Measurements from ENCODE around the gene ALG12. TPM values are rescaled to one million over a fixed set of nuclear protein-coding genes. Genes with fewer than 3 reads are reported as not detected.

ALG12 gene
- total RNA-seq, 2 donors from 2014 or later: 11.7 to 13.6 TPM

GRCh38 chr22:49871482-49871881, 46.8 kb downstream of the ALG12 start:
- no peak overlapping the region for H3K4me3 Mint-ChIP-seq
- H3K9me3 Mint-ChIP-seq: peaks cover 9 to 10% of the 10 kb centered on the region in 2 donors
- DNase-seq: no peak
- no peaks in the 10 kb centered on the region for H3K27me3 Mint-ChIP-seq (ENCODE audit: low read depth)
- no peak overlapping the region for H3K27ac Mint-ChIP-seq
- ATAC-seq (replicated peaks in 1 of 2): no peak
- H3K4me1 Mint-ChIP-seq (ENCODE audit: low read depth): peaks cover 45% of the 10 kb centered on the region
- H3K36me3 Mint-ChIP-seq (ENCODE audit: insufficient read depth in 2 of 2): peaks cover 20 to 41% of the 10 kb centered on the region in 2 donors

GRCh38 chr22:49869845-49870712, 48.2 kb downstream of the ALG12 start:
- DNase-seq (no peak), ATAC-seq (replicated peaks in 1 of 2) (peak; percentile 37 to 64)
- H3K4me3 Mint-ChIP-seq: peak overlapping the region; percentile 29 to 80
- H3K9me3 Mint-ChIP-seq: peaks cover 11 to 13% of the 10 kb centered on the region in 2 donors
- peaks cover 27 to 50% of the 10 kb centered on the region in 2 donors for H3K36me3 Mint-ChIP-seq (ENCODE audit: insufficient read depth in 2 of 2)
- H3K27ac Mint-ChIP-seq: peak overlapping the region; percentile 71
- no peaks in the 10 kb centered on the region for H3K27me3 Mint-ChIP-seq (ENCODE audit: low read depth)
- peaks cover 49% of the 10 kb centered on the region for H3K4me1 Mint-ChIP-seq (ENCODE audit: low read depth)

GRCh38 chr22:49869086-49869830, 49.0 kb downstream of the ALG12 start:
- H3K9me3 Mint-ChIP-seq: peaks cover 11 to 13% of the 10 kb centered on the region in 2 donors
- no peak overlapping the region for H3K27ac Mint-ChIP-seq
- ATAC-seq (replicated peaks in 1 of 2): no peak
- peaks cover 50% of the 10 kb centered on the region for H3K4me1 Mint-ChIP-seq (ENCODE audit: low read depth)
- peaks cover 29 to 54% of the 10 kb centered on the region in 2 donors for H3K36me3 Mint-ChIP-seq (ENCODE audit: insufficient read depth in 2 of 2)
- H3K4me3 Mint-ChIP-seq: peak overlapping the region in 1 of 2 donors; percentile 43
- no peak for DNase-seq
- no peaks in the 10 kb centered on the region for H3K27me3 Mint-ChIP-seq (ENCODE audit: low read depth)

- peak in 1 of 2 donors; percentile 47 for ATAC-seq (replicated peaks in 1 of 2)
- peak overlapping the region; percentile 44 for H3K27ac Mint-ChIP-seq
- H3K36me3 Mint-ChIP-seq (ENCODE audit: insufficient read depth in 2 of 2): peaks cover 29 to 54% of the 10 kb centered on the region in 2 donors
Observed at GRCh38 chr22:49867303-49868265, 50.7 kb downstream of the ALG12 start.

DNA sequence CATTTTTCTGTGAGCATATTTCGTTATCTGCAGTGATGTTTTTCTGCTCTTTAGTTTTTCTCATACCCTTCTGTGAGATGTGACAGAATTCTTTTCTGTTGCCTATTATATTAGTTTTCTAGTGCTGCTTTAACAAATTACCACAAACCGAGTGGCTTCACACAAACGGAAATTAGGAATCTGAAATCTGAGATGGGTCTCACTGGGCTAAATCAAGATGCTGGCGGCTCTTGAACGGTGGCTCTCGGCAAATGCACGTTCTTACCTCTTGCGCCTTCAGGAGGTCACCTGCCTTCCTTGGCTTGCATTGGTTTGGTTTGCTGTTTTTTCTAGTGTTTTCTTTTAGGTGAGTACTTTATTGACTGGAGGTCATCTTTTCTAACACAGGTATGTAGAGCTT, 51.6 kb downstream of the ALG12 start:
- Mint-ChIP-seq H3K27me3 (ENCODE audit: low read depth) (no peaks in the 10 kb centered on the region), H3K27ac (no peak overlapping the region), H3K36me3 (ENCODE audit: insufficient read depth in 2 of 2) (peaks cover 29 to 54% of the 10 kb centered on the region in 2 donors), H3K9me3 (peaks cover 11 to 13% of the 10 kb centered on the region in 2 donors), H3K4me3 (peak overlapping the region in 1 of 2 donors; percentile 60), H3K4me1 (ENCODE audit: low read depth) (peaks cover 74% of the 10 kb centered on the region)
- ATAC-seq (replicated peaks in 1 of 2) (no peak), DNase-seq (no peak)

More at GRCh38 chr22:49867303-49868265, 50.7 kb downstream of the ALG12 start:
- H3K4me3 Mint-ChIP-seq: peak overlapping the region in 1 of 2 donors; percentile 60
- H3K4me1 Mint-ChIP-seq (ENCODE audit: low read depth): peaks cover 66% of the 10 kb centered on the region
- no peaks in the 10 kb centered on the region for H3K27me3 Mint-ChIP-seq (ENCODE audit: low read depth)
- DNase-seq: no peak
- peaks cover 11 to 13% of the 10 kb centered on the region in 2 donors for H3K9me3 Mint-ChIP-seq

- DNase-seq: no peak
- H3K9me3 Mint-ChIP-seq: peaks cover 11 to 13% of the 10 kb centered on the region in 2 donors
- H3K27ac Mint-ChIP-seq: no peak overlapping the region
- H3K4me1 Mint-ChIP-seq (ENCODE audit: low read depth): peaks cover 79% of the 10 kb centered on the region
- ATAC-seq (replicated peaks in 1 of 2): no peak
- H3K27me3 Mint-ChIP-seq (ENCODE audit: low read depth): no peaks in the 10 kb centered on the region
- no peak overlapping the region for H3K4me3 Mint-ChIP-seq
- peaks cover 29 to 54% of the 10 kb centered on the region in 2 donors for H3K36me3 Mint-ChIP-seq (ENCODE audit: insufficient read depth in 2 of 2)
Observed at GRCh38 chr22:49866134-49866533, 52.1 kb downstream of the ALG12 start.

GRCh38 chr22:49865156-49865555, 53.1 kb downstream of the ALG12 start:
- Mint-ChIP-seq H3K4me3 (no peak overlapping the region), H3K27me3 (ENCODE audit: low read depth) (no peaks in the 10 kb centered on the region), H3K36me3 (ENCODE audit: insufficient read depth in 2 of 2) (peaks cover 25 to 49% of the 10 kb centered on the region in 2 donors), H3K9me3 (peaks cover 11 to 13% of the 10 kb centered on the region in 2 donors), H3K27ac (no peak overlapping the region), H3K4me1 (ENCODE audit: low read depth) (peaks cover 76% of the 10 kb centered on the region)
- DNase-seq: no peak
- no peak for ATAC-seq (replicated peaks in 1 of 2)

GRCh38 chr22:49863931-49864330, 54.3 kb downstream of the ALG12 start:
- Mint-ChIP-seq H3K4me3 (no peak overlapping the region), H3K36me3 (ENCODE audit: insufficient read depth in 2 of 2) (peaks cover 16 to 36% of the 10 kb centered on the region in 2 donors), H3K9me3 (peaks cover 5% of the 10 kb centered on the region in 2 donors), H3K27ac (peak overlapping the region; percentile 26), H3K4me1 (ENCODE audit: low read depth) (peaks cover 68% of the 10 kb centered on the region), H3K27me3 (ENCODE audit: low read depth) (no peaks in the 10 kb centered on the region)
- ATAC-seq (replicated peaks in 1 of 2) (no peak), DNase-seq (no peak)

- H3K27me3 Mint-ChIP-seq (ENCODE audit: low read depth): no peaks in the 10 kb centered on the region
- H3K4me3 Mint-ChIP-seq: no peak overlapping the region
- no peak overlapping the region for H3K27ac Mint-ChIP-seq
- peaks cover 5% of the 10 kb centered on the region in 2 donors for H3K9me3 Mint-ChIP-seq
- H3K4me1 Mint-ChIP-seq (ENCODE audit: low read depth): peaks cover 65% of the 10 kb centered on the region
- DNase-seq (no peak), ATAC-seq (replicated peaks in 1 of 2) (no peak)
- peaks cover 15 to 24% of the 10 kb centered on the region in 2 donors for H3K36me3 Mint-ChIP-seq (ENCODE audit: insufficient read depth in 2 of 2)
Observed at GRCh38 chr22:49862496-49862776, 55.8 kb downstream of the ALG12 start.

- no peaks in the 10 kb centered on the region for H3K27me3 Mint-ChIP-seq (ENCODE audit: low read depth)
- peaks cover 13 to 18% of the 10 kb centered on the region in 2 donors for H3K36me3 Mint-ChIP-seq (ENCODE audit: insufficient read depth in 2 of 2)
- H3K4me3 Mint-ChIP-seq: no peak overlapping the region
- peaks cover 4 to 5% of the 10 kb centered on the region in 2 donors for H3K9me3 Mint-ChIP-seq
- DNase-seq: no peak
- ATAC-seq (replicated peaks in 1 of 2): no peak
- peaks cover 65% of the 10 kb centered on the region for H3K4me1 Mint-ChIP-seq (ENCODE audit: low read depth)
- no peak overlapping the region for H3K27ac Mint-ChIP-seq
Observed at GRCh38 chr22:49861642-49862495, 56.4 kb downstream of the ALG12 start.

DNA sequence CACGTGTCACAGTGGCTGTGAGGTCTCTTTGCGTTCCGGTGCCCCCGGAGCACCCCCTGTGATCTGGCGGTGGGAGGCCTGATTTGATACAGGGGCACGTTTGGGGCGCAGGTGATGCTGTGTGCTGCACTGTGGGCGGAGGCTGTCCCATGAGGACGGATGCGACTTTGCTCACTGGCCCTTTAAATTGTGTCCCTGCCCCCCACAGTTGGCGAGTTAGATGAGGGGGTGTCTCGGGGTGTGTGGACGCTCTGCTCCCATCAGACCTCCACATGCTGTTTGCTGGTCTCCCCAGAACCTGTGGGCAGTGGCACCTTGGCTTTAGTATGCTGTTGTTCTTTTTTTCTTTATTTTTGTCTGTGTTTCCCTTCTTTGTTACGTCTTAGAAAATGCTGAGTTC, 59.4 kb downstream of the ALG12 start:
- H3K4me3 Mint-ChIP-seq: no peak overlapping the region
- peaks cover 69% of the 10 kb centered on the region for H3K4me1 Mint-ChIP-seq (ENCODE audit: low read depth)
- DNase-seq: no peak
- H3K27ac Mint-ChIP-seq: no peak overlapping the region
- H3K36me3 Mint-ChIP-seq (ENCODE audit: insufficient read depth in 2 of 2): peaks cover 0 to 1% of the 10 kb centered on the region in 2 donors
- H3K27me3 Mint-ChIP-seq (ENCODE audit: low read depth): no peaks in the 10 kb centered on the region
- no peaks in the 10 kb centered on the region for H3K9me3 Mint-ChIP-seq
- no peak for ATAC-seq (replicated peaks in 1 of 2)
